GM21367 (cell line): ENCODE measurements around the gene SEMA5A.

Experiments used
- ATAC-seq: cut with Tn5 transposase; IDR thresholded peaks from one replicate; pipeline ENCODE4 v1.9.1; 2021; ENCODE audit not compliant: unreplicated experiment

Gene SEMA5A

DNA sequence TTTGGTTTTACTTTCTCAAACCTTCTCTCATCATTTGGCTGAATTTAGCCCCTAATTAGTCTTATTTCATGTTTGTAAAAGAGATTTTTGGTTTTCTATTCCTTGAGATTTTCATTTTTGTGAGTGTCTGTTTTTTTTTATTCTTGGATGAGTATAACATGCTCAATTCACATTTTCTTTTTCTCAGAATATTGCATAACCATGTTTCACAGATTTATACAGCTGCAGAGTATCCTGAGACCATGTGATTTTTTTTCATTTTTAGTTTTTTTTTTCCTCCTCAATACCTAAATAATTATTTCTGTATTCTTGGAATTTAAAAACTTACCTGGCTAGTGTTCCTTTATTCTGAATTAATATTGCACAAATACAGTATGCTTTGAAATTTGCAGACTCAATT lies 361.9 kb downstream of the SEMA5A start:
- ATAC-seq = no peak

DNA sequence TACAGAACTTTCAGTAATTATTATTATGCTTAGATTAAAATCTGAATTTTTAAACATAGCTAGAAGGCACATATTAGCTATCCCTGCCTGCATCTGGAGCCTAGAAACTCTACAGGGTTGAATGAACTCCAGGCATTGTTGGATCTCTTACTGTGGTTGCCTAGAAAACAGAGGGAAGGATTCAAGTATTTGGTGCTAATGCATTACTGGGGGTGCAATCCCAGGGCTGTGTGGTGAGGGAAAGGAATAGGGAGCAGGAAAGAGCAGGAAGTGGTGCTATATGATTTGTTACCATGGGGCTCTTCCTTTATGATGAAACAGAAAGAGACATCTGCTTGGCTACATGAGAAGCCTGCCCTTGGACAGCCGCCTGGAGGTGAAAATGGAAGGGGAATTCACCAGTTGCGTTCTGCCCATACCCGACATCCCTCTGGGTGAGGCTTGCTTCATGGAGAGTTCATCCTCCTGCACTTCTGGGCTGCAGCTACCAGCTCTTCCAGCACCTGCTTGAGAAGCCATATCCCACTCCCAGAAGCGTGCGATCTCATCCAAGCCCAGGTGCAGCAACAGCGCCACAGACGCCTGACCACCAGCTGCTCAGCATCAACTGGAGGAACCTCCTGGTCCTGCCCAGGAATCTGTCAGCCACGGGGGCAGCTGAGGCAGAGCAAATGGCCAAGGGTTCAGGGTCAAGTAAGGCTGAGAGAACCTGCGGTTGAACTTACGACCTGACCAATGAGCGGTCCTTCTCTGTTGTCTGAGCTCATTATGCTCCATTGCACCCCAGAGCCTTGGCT lies 362.8 kb downstream of the SEMA5A start:
- no peak for ATAC-seq

DNA sequence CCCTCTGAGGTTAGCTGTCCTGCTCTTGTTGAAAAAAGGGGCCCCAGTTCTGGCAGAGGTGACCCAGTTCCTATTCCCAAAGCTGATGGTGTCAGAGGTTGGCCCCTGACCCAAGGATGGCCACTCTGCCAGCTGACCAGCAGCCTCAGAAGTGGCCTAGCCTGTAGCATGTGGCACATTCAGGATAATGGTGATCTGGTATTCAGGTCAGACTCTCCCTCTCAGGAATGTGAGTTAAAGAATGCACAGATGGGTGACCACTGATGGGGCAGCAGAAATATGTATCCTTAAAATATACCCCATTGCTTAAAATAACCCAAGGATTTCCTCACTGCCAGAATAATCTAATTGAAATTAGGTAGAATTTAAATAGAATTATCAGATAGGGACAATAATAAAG lies 369.2 kb downstream of the SEMA5A start:
- ATAC-seq = no peak

DNA sequence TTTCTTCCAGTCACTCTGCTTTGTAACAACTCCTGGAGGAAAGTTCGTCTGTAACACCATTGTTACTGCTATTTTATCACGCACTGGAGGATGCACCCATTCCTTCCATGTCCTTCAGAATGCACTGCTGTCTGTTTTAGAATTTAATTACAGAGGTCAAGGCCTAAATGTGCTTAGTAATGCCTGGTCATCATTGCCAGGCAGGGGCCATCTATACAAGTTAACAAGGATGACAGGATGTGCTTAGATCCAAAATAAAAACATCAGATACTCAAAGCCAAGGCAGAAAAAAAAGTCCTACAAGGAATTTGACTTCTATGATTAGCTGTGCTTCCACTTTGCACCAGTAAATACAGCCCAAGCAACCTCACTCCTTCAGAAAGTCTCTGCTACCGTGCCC lies 371.4 kb downstream of the SEMA5A start:
- no peak for ATAC-seq

DNA sequence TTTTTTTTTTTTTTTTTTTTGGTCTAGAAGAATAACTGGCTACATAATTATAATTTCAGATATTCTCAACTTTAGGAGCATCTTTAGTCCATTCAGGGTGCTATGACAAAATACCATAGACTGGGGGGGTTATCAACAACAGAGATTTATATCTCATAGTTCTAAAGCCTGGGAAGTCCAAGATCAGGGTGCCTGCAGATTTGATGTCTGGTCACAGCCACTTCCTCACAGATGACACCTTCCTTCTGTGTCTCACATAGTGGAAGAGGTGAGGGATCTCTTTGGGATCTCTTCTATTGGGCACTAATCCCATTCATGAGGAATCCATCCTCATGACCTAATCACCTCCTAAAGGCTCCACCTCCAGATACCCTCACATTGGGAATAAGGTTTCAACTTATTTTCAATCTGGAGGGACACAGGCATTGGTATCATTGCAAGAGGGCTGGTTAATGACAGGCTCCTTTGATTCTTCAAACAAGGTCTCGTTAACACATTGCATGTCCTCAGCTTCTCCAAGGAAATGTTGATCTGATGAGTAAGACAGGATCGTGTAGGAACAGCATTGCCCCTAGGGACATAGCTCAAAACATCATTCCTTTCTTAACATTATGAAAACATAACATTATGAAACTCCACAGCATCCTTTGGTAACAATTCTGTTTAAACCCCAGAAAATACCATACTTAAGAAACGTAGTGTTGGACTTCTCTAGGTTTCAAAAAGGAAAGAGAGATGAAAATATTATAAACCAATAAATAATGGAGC lies 372.4 kb downstream of the SEMA5A start:
- no peak for ATAC-seq

DNA sequence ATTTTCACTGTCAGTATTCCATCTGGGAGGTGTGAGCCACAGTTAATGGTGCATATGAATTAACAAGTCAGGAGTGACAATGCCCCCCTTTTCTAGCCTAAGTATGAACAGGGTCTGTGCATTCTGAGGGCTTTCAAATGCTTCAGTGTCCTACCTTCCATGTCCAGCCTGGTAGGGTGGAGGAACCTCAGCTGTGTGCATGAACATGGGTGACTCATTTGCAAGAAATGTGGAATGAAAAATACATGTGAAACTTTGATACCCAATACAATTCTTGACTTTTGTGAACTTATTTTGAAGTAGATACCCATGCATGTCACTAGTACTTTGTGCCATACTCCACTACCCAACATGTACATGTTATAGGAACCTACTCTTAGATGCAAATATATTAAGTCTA lies 375.8 kb downstream of the SEMA5A start:
- ATAC-seq = no peak

DNA sequence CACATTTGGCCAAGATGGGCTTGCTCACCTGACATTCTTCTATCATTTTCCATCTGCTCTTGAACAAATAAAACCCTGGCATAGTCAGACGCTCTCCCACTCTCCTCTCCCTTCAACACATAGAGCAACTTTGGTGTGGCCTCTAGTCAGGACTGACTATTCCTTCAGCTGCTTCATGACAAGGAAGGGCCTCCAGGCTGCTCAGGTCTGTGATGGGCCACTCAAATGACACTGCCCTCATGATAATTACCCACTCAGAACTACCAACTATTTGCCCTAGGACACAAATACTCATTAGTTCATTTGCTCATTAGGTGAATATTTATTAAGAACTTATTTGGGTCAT lies 376.3 kb downstream of the SEMA5A start:
- ATAC-seq = no peak

DNA sequence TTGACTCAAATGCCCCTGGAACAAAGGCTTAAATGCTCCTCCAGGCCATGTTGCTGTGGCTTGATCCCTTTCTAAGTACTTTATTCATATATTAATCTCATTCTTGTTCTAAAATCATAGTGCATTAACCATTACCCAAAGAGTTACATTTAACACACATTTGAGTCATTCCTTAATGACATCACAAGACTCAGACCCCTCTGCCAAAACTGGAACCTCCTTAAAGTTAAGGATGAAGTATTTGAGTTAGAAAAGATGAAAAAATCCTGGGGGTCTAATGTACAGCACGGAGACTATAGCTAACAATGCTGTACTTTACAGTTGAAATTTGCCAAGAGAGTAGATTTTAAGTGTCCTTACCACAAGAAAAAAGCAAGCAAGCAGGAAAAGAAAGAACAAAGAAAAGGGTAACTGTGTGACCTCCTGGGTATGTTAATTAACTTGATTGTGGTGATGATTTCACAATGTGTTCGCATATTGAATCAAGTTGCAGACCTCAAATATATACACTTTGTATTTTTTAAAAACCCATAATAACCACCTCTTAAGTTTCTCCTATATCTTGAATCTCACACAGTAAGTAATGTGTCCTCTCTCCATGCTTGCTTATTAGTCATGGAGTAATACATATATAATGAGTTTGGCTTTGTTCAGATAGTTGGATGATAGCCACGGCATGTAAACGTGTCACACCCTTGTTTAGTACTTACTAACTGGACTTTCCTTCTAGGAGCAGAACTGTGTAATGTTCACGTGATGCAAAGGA lies 376.9 kb downstream of the SEMA5A start:
- ATAC-seq = no peak

DNA sequence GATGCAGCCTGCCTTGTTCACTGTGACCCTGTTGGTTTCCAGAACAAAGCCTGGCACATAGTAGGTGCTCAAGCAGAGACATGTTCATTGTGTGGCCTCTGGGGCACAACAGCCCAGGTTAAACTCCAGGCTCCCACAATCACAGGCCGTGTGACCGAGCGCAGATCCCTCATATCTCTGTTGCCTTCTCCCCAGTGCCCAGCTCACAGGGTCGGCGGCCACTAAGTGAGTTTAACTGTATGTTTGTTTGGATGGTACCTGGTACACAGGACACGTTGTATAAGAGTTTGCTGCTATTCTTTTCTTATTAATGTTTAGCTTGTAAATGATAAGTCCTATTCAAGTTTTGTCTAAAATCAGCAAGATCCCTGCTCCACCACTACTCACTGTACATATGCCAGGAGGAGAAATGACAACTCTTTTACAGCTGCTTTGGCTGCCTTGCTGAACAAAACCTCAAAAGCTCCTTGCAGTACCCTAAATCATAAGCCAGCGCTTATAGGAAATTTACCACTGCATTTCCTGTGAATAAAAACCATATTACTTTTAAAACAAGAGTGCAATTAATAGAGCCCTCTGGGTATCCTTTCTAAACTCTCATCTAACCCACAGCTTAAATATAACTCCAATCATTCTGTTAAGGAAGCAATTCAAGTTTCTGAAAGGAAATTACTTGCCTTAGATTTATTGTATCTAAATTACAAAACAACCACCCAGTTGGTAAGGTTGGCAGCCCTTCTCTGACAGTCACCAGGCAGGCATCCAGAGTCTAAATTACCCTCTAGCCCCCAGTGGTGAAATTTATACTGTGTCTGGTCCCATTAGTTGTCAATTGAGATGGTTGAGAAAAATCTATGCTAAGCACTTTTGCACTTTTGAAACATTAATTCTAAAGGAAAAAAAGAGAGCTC lies 379.4 kb downstream of the SEMA5A start:
- no peak for ATAC-seq

DNA sequence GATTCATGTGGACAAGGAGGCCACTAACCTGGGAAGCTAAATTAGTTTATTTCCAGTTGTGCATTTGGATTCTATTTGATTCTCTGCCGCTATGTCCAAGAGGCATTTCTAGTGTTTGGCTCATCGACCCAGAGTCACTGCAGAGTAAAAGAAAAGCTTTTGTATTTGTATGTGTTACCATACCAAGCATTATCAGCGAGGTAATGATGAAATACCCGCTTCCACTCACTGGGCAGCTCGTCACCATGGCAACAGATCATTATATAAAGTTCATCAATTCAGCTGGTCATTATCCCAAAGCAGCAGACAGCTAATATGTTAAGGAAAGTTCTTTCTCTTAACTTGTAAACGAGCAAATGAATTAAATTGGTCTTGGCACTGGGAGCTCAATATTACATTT lies 380.3 kb downstream of the SEMA5A start:
- no peak for ATAC-seq

DNA sequence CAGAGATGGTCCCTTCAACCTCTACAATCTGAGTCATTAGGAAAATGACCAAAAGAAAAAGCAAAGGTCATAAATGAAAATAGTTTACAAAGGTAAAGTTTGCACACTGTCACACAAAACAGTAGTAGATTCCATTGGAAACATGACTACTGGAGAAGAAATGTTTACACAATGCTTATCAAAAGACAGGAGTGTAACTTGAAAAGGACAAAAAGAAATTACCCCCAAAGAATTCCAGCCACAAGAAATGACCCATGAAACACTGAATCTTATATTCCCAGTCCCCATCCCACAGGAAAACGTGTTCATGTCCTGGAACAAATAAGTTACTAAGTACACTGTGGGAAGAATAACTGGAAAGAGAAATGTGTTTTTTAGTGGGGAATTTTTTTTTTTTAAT lies 385.1 kb downstream of the SEMA5A start:
- ATAC-seq = no peak

DNA sequence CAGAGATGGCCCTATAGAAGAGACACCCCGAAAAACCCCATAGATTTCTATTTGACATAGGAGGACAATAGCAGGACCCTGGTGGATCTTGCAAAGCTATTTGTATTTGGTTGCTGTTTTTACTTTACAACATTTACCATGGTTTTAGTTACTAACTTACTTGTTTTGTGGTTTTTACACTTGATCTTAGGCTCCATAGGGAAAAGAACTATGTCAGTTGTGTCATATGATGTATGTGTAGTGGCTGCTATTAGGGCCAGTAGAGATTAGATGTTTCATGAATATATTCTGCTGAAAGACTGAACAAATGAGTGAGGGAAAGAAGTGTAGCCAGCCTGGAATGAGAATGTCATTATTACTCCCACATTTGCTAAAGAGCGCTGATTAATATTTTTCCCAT lies 388.1 kb downstream of the SEMA5A start:
- no peak for ATAC-seq

DNA sequence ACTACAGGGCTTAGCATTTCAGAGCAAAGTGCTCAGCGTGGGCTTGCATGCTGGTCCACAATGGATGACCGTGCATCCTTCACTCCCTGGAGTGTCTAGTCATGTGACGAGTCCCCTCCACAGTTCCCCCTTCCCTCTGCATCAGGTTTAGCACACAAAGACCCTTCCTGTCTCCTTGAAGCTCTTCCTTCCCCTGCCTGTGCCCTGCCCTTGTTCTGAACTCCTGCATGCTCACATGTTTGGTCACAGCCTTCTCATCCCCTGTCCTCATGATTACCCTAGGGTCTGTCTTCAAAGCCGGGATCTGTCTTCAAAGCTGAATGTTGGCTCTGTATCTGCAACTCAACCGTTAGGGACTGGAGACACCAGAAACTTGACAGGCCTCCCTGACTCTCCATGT lies 388.9 kb downstream of the SEMA5A start:
- no peak for ATAC-seq

DNA sequence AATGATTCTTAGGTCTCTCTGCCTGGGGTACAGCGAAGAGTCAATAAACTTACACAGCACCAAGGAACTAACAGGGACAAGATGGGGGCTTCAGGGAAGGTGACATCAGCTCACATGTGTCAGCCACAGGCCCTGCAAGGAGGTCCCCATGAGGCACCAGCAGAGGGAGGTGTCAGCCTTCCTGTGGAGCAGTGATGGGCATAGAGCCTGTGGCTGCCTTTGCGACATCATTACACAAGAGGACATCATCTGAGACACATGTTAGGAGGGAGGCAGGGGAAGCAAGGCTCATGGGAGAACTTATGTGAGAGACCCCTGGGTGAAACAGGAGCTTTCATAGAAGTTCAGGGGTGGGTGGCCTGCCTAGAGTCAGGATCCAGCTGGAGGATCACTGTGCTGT lies 389.6 kb downstream of the SEMA5A start:
- no peak for ATAC-seq

DNA sequence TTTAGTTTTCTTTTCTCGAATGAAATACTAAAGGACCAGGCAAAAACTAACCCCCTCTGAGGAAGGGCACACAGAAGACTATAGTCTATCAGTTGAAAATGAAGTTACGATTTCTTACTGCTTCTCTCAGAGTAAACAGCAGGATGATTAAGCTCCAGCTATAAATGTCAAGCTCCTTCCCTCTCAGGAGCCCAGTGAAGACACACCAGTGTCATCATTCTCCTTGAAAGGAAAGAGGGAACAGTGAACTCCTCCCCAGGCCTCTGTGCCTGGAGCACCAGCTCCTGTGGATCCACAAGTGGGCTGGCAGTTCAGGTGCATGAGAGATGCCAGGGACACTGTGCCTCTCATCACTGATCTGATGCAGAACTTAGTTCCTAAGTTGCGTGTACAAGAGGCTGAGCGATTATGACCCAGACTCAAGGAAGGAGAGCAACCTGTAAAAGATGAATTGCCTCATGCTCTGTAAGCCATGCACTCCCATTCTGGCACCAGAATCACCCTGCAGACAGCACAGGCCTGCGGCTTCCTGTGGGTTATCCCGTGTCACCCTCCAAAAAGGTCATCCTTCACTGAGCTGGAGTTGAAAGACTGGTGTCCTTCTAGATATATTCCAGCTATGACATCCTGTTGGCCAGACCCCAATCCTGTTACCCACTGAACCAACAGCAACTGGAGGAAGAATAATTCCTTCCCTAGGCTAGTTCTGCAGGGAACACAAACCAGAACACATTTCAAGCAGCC lies 394.0 kb downstream of the SEMA5A start:
- ATAC-seq = no peak

DNA sequence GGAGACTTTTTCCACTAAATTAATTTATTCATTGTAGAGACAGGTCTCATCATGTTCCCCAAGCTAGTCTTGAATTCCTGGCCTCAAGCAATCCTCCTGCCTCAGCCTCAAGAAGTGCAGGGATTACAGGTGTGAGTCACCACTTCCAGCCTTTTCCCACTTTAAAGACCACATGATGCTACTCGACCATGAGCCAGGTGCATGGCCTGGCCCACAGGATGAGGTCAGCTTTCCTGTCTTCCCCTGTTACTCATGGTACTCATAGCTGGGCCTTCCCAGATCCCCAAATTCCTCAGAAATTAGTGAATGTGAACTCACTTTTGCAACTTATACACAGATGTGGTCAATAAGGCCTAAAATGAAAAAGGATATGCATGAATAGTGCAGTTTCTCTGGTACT lies 395.9 kb downstream of the SEMA5A start:
- ATAC-seq = no peak

DNA sequence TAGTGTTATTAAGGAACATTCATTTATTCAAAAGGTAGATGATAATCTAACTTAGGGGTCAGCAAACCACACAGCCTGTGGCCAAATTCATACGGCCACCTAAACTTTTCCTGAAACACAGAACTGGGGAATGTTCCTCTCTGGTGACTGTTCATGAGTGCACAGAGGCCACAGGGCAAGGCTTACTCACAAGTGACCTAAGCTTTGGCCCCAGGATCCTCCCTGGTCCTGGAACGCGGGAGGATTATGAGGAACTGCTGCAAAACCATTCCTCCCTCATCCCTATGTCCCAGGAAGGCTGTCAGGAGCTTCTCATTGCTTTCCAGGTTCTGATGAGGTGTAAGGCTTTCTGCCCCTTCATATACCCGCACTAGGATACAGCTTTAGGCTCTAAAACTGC lies 397.6 kb downstream of the SEMA5A start:
- no peak for ATAC-seq

DNA sequence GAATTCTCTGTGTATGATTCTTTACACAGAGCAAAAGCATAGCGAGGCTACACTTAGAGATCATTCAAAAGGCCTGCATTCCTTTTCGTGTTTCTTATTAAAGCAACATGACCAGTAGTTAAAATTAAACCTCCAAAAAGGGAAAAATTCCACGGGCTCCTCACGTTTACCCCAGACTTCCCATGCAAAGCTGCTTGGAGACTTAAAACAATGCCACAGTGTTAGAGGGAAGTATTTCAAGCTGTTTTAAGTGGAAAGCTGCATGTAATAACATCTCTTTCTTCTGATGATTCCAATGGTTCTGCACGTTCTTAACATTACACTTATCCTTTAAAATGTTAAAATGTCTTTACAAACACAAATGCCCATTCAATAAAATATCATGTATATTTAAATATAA lies 405.2 kb downstream of the SEMA5A start:
- ATAC-seq = no peak

DNA sequence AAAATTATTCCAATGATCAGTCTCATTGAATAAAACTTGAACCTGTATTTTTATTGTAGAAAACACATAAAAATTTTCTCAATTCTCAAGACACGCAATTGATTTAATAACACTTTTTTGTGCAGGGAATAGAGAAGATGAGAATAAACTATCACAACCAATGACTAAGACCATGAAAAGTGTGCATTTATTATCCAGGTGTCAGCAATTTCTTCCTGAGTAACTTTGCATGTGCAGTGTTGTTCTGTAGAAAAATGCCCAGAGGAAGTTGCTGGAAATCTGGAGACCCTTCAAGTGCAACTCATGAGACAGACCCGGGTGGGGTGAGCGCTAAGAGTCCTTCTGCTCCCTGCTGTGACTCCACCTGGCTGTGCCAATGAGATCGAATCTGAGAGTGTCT lies 405.7 kb downstream of the SEMA5A start:
- no peak for ATAC-seq

DNA sequence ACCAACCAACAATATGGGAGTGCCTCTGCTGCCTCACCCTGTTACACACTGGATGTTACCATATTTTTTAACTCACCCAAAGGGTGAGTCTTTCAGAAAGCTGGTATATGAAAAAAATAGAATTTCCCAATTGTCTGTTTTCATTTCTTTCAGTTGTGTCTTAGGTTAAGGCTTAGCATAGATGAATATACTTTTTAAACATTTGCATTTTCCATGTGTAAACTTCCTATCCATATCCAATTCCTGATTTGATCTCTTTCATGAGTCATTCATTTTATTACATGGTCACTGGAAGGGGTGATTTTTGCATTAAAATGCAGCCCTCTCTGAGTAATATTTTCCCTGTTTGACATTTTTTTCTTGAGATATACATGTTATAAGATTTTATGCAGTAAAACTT lies 406.5 kb downstream of the SEMA5A start:
- no peak for ATAC-seq
